ENCODE results near the gene ZPR1. TPM values are rescaled to one million over a fixed set of nuclear protein-coding genes. Genes with fewer than 3 reads are reported as not detected.

Gene ZPR1
- total RNA-seq, 1 donor from 2014 or later = 65.1 TPM

DNA sequence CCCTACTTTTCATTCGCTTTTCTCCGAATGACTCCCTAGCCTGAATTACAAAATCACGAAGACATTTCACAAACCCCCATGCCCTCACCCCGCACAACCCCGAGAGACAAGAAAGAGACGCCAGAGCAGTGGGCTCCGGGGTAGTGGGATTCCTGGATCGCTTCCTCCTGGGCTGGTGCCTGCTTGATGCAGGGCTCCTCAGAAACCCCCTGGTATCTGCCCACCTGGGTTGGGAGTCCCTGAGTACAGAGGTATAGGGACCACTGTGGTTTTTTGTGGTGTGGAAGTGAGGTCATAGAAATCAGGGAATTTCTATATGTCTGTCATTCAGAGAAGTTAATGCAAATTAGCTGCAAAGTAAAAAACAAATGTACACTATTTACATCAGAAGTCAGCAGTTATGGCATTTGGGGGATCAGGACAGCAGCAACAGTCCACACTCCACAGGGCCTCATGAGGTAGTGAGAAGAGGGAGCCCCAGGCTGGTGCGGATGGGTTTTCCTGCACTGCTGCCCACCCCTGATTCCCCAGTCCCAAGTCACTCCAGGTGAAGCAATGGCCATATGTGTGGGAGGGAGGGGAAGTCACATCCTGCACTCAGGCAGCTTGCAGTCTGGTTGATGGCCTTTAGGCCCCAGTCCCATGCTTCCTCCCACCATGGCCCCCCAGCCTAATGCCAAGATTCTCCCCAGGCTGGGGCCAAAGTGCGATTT lies 54.6 kb downstream of the ZPR1 start:
- no peak overlapping the region for H2AFZ ChIP-seq (ENCODE audit: low read depth, low read length)
- H3K4me2 ChIP-seq (ENCODE audit: low read length) = no peak overlapping the region
- no peaks in the 10 kb centered on the region for H3K36me3 ChIP-seq (ENCODE audit: insufficient read depth, low read length)
- H3K9ac ChIP-seq (ENCODE audit: low read length) = no peak overlapping the region
- H3K79me2 ChIP-seq (ENCODE audit: insufficient read depth, low read length) = no peaks in the 10 kb centered on the region
- H3K9me3 ChIP-seq (ENCODE audit: insufficient read depth, low read depth, low read length) = no peaks in the 10 kb centered on the region
- Mint-ChIP-seq H3K4me1 (ENCODE audit: low read depth, unreplicated experiment) (peaks cover 5% of the 10 kb centered on the region), H3K4me3 (ENCODE audit: unreplicated experiment) (no peak overlapping the region), H3K9me3 (ENCODE audit: unreplicated experiment) (no peaks in the 10 kb centered on the region), H3K27ac (ENCODE audit: unreplicated experiment) (no peak overlapping the region), H3K36me3 (ENCODE audit: low read depth, unreplicated experiment) (no peaks in the 10 kb centered on the region), H3K27me3 (ENCODE audit: low read depth, unreplicated experiment) (peaks cover 14% of the 10 kb centered on the region)
- no peaks in the 10 kb centered on the region for H3K4me1 ChIP-seq (ENCODE audit: insufficient read depth, low read length)
- TF ChIP-seq, protein P1, sequence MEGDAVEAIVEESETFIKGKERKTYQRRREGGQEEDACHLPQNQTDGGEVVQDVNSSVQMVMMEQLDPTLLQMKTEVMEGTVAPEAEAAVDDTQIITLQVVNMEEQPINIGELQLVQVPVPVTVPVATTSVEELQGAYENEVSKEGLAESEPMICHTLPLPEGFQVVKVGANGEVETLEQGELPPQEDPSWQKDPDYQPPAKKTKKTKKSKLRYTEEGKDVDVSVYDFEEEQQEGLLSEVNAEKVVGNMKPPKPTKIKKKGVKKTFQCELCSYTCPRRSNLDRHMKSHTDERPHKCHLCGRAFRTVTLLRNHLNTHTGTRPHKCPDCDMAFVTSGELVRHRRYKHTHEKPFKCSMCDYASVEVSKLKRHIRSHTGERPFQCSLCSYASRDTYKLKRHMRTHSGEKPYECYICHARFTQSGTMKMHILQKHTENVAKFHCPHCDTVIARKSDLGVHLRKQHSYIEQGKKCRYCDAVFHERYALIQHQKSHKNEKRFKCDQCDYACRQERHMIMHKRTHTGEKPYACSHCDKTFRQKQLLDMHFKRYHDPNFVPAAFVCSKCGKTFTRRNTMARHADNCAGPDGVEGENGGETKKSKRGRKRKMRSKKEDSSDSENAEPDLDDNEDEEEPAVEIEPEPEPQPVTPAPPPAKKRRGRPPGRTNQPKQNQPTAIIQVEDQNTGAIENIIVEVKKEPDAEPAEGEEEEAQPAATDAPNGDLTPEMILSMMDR (IDR thresholded peaks at IDR 0.05; ENCODE audit: insufficient read depth, low read depth, low read length) = no peak
- TF ChIP-seq EZH2 (IDR thresholded peaks at IDR 0.05; ENCODE audit: insufficient read depth, low read length) = no peak
- H3K27ac ChIP-seq (ENCODE audit: low read depth, low read length) = no peak overlapping the region
- DNase-seq (ENCODE audit: low read depth) (no peak), FAIRE-seq (no peak)
- no peaks in the 10 kb centered on the region for H4K20me1 ChIP-seq (ENCODE audit: insufficient read depth, low read length)
- H3K4me3 ChIP-seq (ENCODE audit: insufficient read depth, low read depth, low read length) = no peak overlapping the region
- peaks cover 14% of the 10 kb centered on the region for H3K27me3 ChIP-seq (ENCODE audit: insufficient read depth, low read length)

- Mint-ChIP-seq H3K36me3 (ENCODE audit: low read depth, unreplicated experiment) (peaks cover 3% of the 10 kb centered on the region), H3K27ac (ENCODE audit: unreplicated experiment) (no peak overlapping the region), H3K4me3 (ENCODE audit: unreplicated experiment) (no peak overlapping the region), H3K9me3 (ENCODE audit: unreplicated experiment) (no peaks in the 10 kb centered on the region), H3K4me1 (ENCODE audit: low read depth, unreplicated experiment) (peaks cover 5% of the 10 kb centered on the region), H3K27me3 (ENCODE audit: low read depth, unreplicated experiment) (peaks cover 20% of the 10 kb centered on the region)
- Histone ChIP-seq H3K36me3 (ENCODE audit: insufficient read depth, low read length) (no peaks in the 10 kb centered on the region), H3K4me3 (ENCODE audit: insufficient read depth, low read depth, low read length) (no peak overlapping the region), H3K4me1 (ENCODE audit: insufficient read depth, low read length) (no peaks in the 10 kb centered on the region), H3K4me2 (ENCODE audit: low read length) (no peak overlapping the region), H4K20me1 (ENCODE audit: insufficient read depth, low read length) (no peaks in the 10 kb centered on the region), H3K27me3 (ENCODE audit: insufficient read depth, low read length) (peaks cover 14% of the 10 kb centered on the region), H3K79me2 (ENCODE audit: insufficient read depth, low read length) (no peaks in the 10 kb centered on the region), H3K9ac (ENCODE audit: low read length) (no peak overlapping the region), H3K9me3 (ENCODE audit: insufficient read depth, low read depth, low read length) (no peaks in the 10 kb centered on the region), H2AFZ (ENCODE audit: low read depth, low read length) (no peak overlapping the region), H3K27ac (ENCODE audit: low read depth, low read length) (no peak overlapping the region)
- FAIRE-seq (no peak), DNase-seq (ENCODE audit: low read depth) (peak; percentile 30)
- TF ChIP-seq, protein P1 (IDR thresholded peaks at IDR 0.05; ENCODE audit: insufficient read depth, low read depth, low read length) = peak; percentile 76
- TF ChIP-seq EZH2 (IDR thresholded peaks at IDR 0.05; ENCODE audit: insufficient read depth, low read length) = no peak
Observed at GRCh38 chr11:116732271-116733042, 55.4 kb downstream of the ZPR1 start.
